ENCODE measurements around the gene FAM221B.
A peak's percentile ranks its signal among the peaks of the same experiment; 100 is the strongest.

Gene FAM221B

GRCh38 chr9:35831040-35831439 lies 2.5 kb upstream of the FAM221B start:
- Histone ChIP-seq H3K27me3 (ENCODE audit: control insufficient read depth, insufficient read depth, low read length) (no peaks in the 10 kb centered on the region), H3K36me3 (ENCODE audit: control insufficient read depth, low read depth, low read length) (no peaks in the 10 kb centered on the region), H3K9ac (ENCODE audit: low read length) (no peak overlapping the region), H3K27ac (ENCODE audit: low read length) (no peak overlapping the region), H3K4me1 (ENCODE audit: control insufficient read depth, low read depth, low read length) (peaks cover 3% of the 10 kb centered on the region), H3K9me3 (ENCODE audit: control insufficient read depth, low read depth, low read length) (no peaks in the 10 kb centered on the region), H3K4me3 (ENCODE audit: low read length) (no peak overlapping the region)

- H3K27ac ChIP-seq (ENCODE audit: low read length): no peak overlapping the region
- peak overlapping the region; percentile 75 for H3K4me3 ChIP-seq (ENCODE audit: low read length)
- H3K36me3 ChIP-seq (ENCODE audit: control insufficient read depth, low read depth, low read length): no peaks in the 10 kb centered on the region
- peaks cover 3% of the 10 kb centered on the region for H3K4me1 ChIP-seq (ENCODE audit: control insufficient read depth, low read depth, low read length)
- no peaks in the 10 kb centered on the region for H3K27me3 ChIP-seq (ENCODE audit: control insufficient read depth, insufficient read depth, low read length)
- H3K9me3 ChIP-seq (ENCODE audit: control insufficient read depth, low read depth, low read length): no peaks in the 10 kb centered on the region
- H3K9ac ChIP-seq (ENCODE audit: low read length): peak overlapping the region; percentile 8
Measured at GRCh38 chr9:35829764-35830096, 1.2 kb upstream of the FAM221B start.

GRCh38 chr9:35829084-35829763 lies 692 bp upstream of the FAM221B start, which contains the start of gene TMEM8B:
TMEM8B (plus strand) TSS chr9:35829228; CDS start chr9:35829448, 220 bp downstream.
- Histone ChIP-seq H3K4me3 (ENCODE audit: low read length) (peak within 1 kb of the TSS; percentile 75), H3K4me1 (ENCODE audit: control insufficient read depth, low read depth, low read length) (peaks cover 4% of the 10 kb centered on the region), H3K27ac (ENCODE audit: low read length) (no peak within 1 kb of the TSS), H3K9ac (ENCODE audit: low read length) (peak within 1 kb of the TSS; percentile 29), H3K36me3 (ENCODE audit: control insufficient read depth, low read depth, low read length) (no peaks in the 10 kb centered on the region), H3K27me3 (ENCODE audit: control insufficient read depth, insufficient read depth, low read length) (no peaks in the 10 kb centered on the region), H3K9me3 (ENCODE audit: control insufficient read depth, low read depth, low read length) (no peaks in the 10 kb centered on the region)

- Histone ChIP-seq H3K4me1 (ENCODE audit: control insufficient read depth, low read depth, low read length) (peaks cover 15% of the 10 kb centered on the region), H3K4me3 (ENCODE audit: low read length) (no peak overlapping the region), H3K36me3 (ENCODE audit: control insufficient read depth, low read depth, low read length) (no peaks in the 10 kb centered on the region), H3K9me3 (ENCODE audit: control insufficient read depth, low read depth, low read length) (no peaks in the 10 kb centered on the region), H3K27ac (ENCODE audit: low read length) (no peak overlapping the region), H3K9ac (ENCODE audit: low read length) (no peak overlapping the region), H3K27me3 (ENCODE audit: control insufficient read depth, insufficient read depth, low read length) (no peaks in the 10 kb centered on the region)
Measured at GRCh38 chr9:35827486-35827885, 1.0 kb downstream of the FAM221B start.

- H3K4me1 ChIP-seq (ENCODE audit: control insufficient read depth, low read depth, low read length): peaks cover 15% of the 10 kb centered on the region
- H3K9ac ChIP-seq (ENCODE audit: low read length): no peak overlapping the region
- H3K36me3 ChIP-seq (ENCODE audit: control insufficient read depth, low read depth, low read length): no peaks in the 10 kb centered on the region
- no peaks in the 10 kb centered on the region for H3K9me3 ChIP-seq (ENCODE audit: control insufficient read depth, low read depth, low read length)
- H3K4me3 ChIP-seq (ENCODE audit: low read length): no peak overlapping the region
- H3K27me3 ChIP-seq (ENCODE audit: control insufficient read depth, insufficient read depth, low read length): no peaks in the 10 kb centered on the region
- H3K27ac ChIP-seq (ENCODE audit: low read length): no peak overlapping the region
Measured at GRCh38 chr9:35826071-35826701, 2.3 kb downstream of the FAM221B start.

GRCh38 chr9:35822926-35823325 lies 5.6 kb downstream of the FAM221B start:
- Histone ChIP-seq H3K27me3 (ENCODE audit: control insufficient read depth, insufficient read depth, low read length) (no peaks in the 10 kb centered on the region), H3K9ac (ENCODE audit: low read length) (no peak overlapping the region), H3K27ac (ENCODE audit: low read length) (no peak overlapping the region), H3K4me1 (ENCODE audit: control insufficient read depth, low read depth, low read length) (peaks cover 12% of the 10 kb centered on the region), H3K36me3 (ENCODE audit: control insufficient read depth, low read depth, low read length) (no peaks in the 10 kb centered on the region), H3K4me3 (ENCODE audit: low read length) (no peak overlapping the region), H3K9me3 (ENCODE audit: control insufficient read depth, low read depth, low read length) (no peaks in the 10 kb centered on the region)

- no peaks in the 10 kb centered on the region for H3K27me3 ChIP-seq (ENCODE audit: control insufficient read depth, insufficient read depth, low read length)
- no peaks in the 10 kb centered on the region for H3K36me3 ChIP-seq (ENCODE audit: control insufficient read depth, low read depth, low read length)
- H3K9me3 ChIP-seq (ENCODE audit: control insufficient read depth, low read depth, low read length): no peaks in the 10 kb centered on the region
- H3K4me3 ChIP-seq (ENCODE audit: low read length): no peak overlapping the region
- peaks cover 12% of the 10 kb centered on the region for H3K4me1 ChIP-seq (ENCODE audit: control insufficient read depth, low read depth, low read length)
- H3K9ac ChIP-seq (ENCODE audit: low read length): no peak overlapping the region
- H3K27ac ChIP-seq (ENCODE audit: low read length): no peak overlapping the region
Measured at GRCh38 chr9:35820076-35820475, 8.5 kb downstream of the FAM221B start.

GRCh38 chr9:35818341-35818740 lies 10.2 kb downstream of the FAM221B start:
- peaks cover 17% of the 10 kb centered on the region for H3K4me1 ChIP-seq (ENCODE audit: control insufficient read depth, low read depth, low read length)
- H3K36me3 ChIP-seq (ENCODE audit: control insufficient read depth, low read depth, low read length): no peaks in the 10 kb centered on the region
- H3K27me3 ChIP-seq (ENCODE audit: control insufficient read depth, insufficient read depth, low read length): no peaks in the 10 kb centered on the region
- H3K9me3 ChIP-seq (ENCODE audit: control insufficient read depth, low read depth, low read length): no peaks in the 10 kb centered on the region
- no peak overlapping the region for H3K9ac ChIP-seq (ENCODE audit: low read length)
- H3K27ac ChIP-seq (ENCODE audit: low read length): no peak overlapping the region
- H3K4me3 ChIP-seq (ENCODE audit: low read length): no peak overlapping the region

- Histone ChIP-seq H3K9ac (ENCODE audit: low read length) (no peak overlapping the region), H3K9me3 (ENCODE audit: control insufficient read depth, low read depth, low read length) (no peaks in the 10 kb centered on the region), H3K36me3 (ENCODE audit: control insufficient read depth, low read depth, low read length) (no peaks in the 10 kb centered on the region), H3K27me3 (ENCODE audit: control insufficient read depth, insufficient read depth, low read length) (no peaks in the 10 kb centered on the region), H3K4me1 (ENCODE audit: control insufficient read depth, low read depth, low read length) (peaks cover 15% of the 10 kb centered on the region), H3K27ac (ENCODE audit: low read length) (no peak overlapping the region), H3K4me3 (ENCODE audit: low read length) (no peak overlapping the region)
Measured at GRCh38 chr9:35816708-35817107, 11.8 kb downstream of the FAM221B start.

- H3K9me3 ChIP-seq (ENCODE audit: control insufficient read depth, low read depth, low read length): no peaks in the 10 kb centered on the region
- H3K27me3 ChIP-seq (ENCODE audit: control insufficient read depth, insufficient read depth, low read length): no peaks in the 10 kb centered on the region
- H3K9ac ChIP-seq (ENCODE audit: low read length): peak within 1 kb of the TSS; percentile 75
- H3K27ac ChIP-seq (ENCODE audit: low read length): peak within 1 kb of the TSS; percentile 55
- H3K4me1 ChIP-seq (ENCODE audit: control insufficient read depth, low read depth, low read length): peaks cover 15% of the 10 kb centered on the region
- H3K36me3 ChIP-seq (ENCODE audit: control insufficient read depth, low read depth, low read length): no peaks in the 10 kb centered on the region
- H3K4me3 ChIP-seq (ENCODE audit: low read length): peak within 1 kb of the TSS; percentile 79
Measured at GRCh38 chr9:35814841-35815543, 13.5 kb downstream of the FAM221B start, which contains the start of gene HINT2. HINT2 (minus strand) TSS chr9:35815042; CDS start chr9:35814979, 63 bp downstream.

- peak overlapping the region; percentile 79 for H3K4me3 ChIP-seq (ENCODE audit: low read length)
- peak overlapping the region; percentile 19 for H3K27ac ChIP-seq (ENCODE audit: low read length)
- no peaks in the 10 kb centered on the region for H3K9me3 ChIP-seq (ENCODE audit: control insufficient read depth, low read depth, low read length)
- no peaks in the 10 kb centered on the region for H3K27me3 ChIP-seq (ENCODE audit: control insufficient read depth, insufficient read depth, low read length)
- H3K9ac ChIP-seq (ENCODE audit: low read length): peak overlapping the region; percentile 75
- H3K4me1 ChIP-seq (ENCODE audit: control insufficient read depth, low read depth, low read length): peaks cover 15% of the 10 kb centered on the region
- no peaks in the 10 kb centered on the region for H3K36me3 ChIP-seq (ENCODE audit: control insufficient read depth, low read depth, low read length)
Measured at GRCh38 chr9:35814106-35814840, 14.3 kb downstream of the FAM221B start.
